HG03045 (cell line): ENCODE measurements around the gene CD99L2.

ENCODE experiments used
- ATAC-seq: cut with Tn5 transposase; IDR thresholded peaks from one replicate; pipeline ENCODE4 v1.9.1; 2021; ENCODE audit warnings: mild to moderate bottlenecking, moderate library complexity; ENCODE audit not compliant: unreplicated experiment

Gene CD99L2

DNA sequence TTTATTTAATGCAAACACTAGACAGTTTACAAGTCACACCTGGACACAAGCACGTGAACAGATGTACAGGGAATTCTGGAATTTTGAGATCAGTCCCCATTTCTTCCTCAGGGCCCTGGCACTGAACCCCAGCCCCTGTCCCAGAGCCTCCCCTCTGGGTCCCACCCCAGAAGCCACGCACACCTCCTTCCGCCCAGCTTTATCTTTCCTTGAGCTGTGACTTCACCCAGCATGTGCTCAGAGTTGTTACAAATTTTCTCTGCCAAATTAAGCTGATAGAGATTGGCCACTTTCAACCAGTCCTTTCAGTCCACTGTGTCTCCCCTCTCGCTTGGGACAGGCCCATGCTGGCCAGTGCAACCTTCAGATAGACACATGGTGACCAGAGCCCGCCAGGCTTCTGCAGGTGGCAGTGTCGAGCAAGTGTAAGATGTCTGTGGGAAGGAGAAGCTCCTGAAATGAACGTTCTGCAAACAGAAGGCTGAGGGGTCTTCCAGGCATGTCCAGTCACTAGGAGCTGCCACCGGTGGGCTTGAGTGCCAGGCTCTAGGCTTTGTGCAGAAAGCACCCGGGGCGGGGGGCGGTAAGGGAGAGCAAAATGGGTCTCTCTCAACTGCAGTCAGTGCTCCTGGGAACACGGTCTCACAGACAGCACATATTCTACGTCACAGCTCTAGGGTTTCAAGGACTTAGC lies 132.0 kb downstream of the CD99L2 start:
- no peak for ATAC-seq

GRCh38 chrX:150765782-150766350 lies 132.6 kb downstream of the CD99L2 start:
- no peak for ATAC-seq

GRCh38 chrX:150765237-150765636 lies 133.2 kb downstream of the CD99L2 start:
- no peak for ATAC-seq

- ATAC-seq = no peak
Measured at GRCh38 chrX:150763810-150764209, 134.7 kb downstream of the CD99L2 start.

- no peak for ATAC-seq
Measured at GRCh38 chrX:150763303-150763797, 135.1 kb downstream of the CD99L2 start.

DNA sequence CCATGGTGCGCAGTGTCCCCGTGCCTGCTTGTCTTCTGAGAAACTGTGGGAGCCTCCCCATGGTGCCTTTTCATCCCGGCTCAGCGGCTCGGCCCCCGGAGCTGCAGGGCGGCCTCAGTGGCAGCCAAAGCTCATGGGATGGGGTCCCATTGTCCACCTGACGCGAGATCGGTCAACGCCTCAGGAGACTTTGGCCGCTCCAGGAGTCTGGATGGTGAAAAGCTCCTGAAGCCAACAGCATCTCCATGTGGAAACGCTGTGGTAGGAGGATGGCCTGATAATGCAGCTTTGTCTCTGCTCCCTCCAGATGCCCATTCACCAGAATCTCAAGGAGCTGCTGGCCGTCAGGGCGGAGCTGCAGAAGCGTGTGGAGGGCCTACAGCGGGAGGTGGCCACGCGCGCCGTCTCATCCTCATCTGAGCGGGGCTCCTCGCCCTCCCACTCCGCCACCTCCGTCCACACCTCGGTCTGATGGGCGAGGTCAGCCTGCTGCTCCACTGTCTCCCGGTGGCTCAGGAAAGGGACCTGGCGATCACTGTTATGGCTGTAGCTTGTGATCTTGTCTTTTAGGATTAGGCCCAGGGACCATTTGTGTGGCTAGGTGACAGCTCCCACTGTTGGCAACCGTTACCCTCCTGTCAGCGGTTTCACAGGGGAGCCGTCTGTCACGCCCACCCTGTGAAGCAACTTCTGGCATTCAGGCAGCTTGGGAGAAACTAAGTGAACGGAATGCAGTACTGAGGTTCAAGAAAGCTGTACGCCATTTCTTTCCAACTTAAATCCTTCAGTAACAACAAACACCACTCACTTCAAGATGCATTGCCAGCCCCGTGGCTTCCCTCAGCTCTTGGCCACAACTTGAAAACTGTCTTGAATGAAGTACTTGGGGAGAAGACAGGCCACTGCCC lies 136.0 kb downstream of the CD99L2 start:
- ATAC-seq = no peak

GRCh38 chrX:150761819-150762216 lies 136.7 kb downstream of the CD99L2 start:
- ATAC-seq = no peak

- ATAC-seq = no peak
Measured at GRCh38 chrX:150761176-150761818, 137.2 kb downstream of the CD99L2 start.

GRCh38 chrX:150759568-150760416 lies 138.7 kb downstream of the CD99L2 start:
- no peak for ATAC-seq

GRCh38 chrX:150757371-150757770 lies 141.1 kb downstream of the CD99L2 start:
- ATAC-seq = no peak

- no peak for ATAC-seq
Measured at GRCh38 chrX:150753968-150754367, 144.5 kb downstream of the CD99L2 start.

DNA sequence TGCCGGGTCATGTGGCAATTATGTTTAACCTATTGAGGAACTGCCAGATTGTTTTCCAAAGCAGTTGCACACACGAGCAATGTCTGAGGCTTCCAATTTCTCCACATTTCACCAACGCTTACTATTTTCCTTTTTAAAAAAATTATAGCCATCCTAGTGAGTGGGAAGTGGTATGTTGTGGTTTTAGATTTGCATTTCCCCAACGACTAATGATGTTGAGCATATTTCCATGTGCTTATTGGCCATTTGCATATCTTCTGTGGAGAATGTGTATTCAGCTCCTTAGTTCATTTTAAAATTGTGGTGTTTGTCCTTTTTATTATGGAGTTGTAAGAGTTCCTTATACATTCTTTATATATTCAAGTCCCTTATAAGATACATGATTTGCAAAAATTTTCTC lies 145.1 kb downstream of the CD99L2 start:
- ATAC-seq = no peak

DNA sequence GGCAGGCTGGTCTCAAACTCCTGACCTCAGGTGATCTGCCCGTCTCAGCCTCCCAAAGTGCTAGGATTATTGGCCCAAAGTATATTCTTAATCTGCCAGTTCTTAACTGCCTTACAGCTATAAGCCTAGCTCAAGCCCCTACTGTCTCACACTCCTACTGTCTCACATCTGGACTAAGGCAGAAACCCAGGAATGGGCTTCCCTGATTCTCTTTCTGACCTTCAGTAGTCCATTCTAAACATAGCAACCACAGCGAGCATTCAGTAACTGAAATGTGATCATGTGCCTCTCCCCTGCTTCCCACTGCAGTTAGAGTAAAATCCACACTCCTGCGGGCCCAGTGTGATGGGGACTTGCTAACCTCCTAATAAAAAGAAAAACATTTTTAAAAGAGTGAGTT lies 146.3 kb downstream of the CD99L2 start:
- ATAC-seq = no peak

GRCh38 chrX:150736475-150736874 lies 162.0 kb downstream of the CD99L2 start:
- no peak for ATAC-seq

- ATAC-seq = no peak
Measured at GRCh38 chrX:150731795-150732194, 166.7 kb downstream of the CD99L2 start.

- ATAC-seq = no peak
Measured at GRCh38 chrX:150730719-150731118, 167.7 kb downstream of the CD99L2 start.

DNA sequence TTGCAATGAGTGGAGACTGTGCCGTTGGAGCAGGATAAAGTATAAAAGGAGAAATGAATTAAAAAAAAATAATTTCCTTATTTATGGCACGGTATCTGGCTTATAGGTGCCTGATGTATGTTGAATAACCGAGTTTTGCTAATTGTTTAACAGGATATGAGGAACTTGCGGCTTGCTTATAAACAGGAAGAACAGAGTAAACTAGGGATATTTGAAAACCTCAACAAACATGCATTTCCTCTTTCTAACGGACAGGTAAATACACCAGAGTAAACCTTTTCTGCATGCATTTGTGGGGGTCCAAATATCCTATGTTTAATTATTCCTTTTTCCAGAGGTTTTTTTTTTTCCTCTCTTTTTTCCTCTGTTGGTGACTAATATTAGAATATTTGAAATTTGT lies 168.5 kb downstream of the CD99L2 start:
- no peak for ATAC-seq

- no peak for ATAC-seq
Measured at GRCh38 chrX:150719621-150720020, 178.8 kb downstream of the CD99L2 start.
